ENCODE results near the gene MAP4K3.
A peak's percentile ranks its signal among the peaks of the same experiment; 100 is the strongest.

The MAP4K3 gene

DNA sequence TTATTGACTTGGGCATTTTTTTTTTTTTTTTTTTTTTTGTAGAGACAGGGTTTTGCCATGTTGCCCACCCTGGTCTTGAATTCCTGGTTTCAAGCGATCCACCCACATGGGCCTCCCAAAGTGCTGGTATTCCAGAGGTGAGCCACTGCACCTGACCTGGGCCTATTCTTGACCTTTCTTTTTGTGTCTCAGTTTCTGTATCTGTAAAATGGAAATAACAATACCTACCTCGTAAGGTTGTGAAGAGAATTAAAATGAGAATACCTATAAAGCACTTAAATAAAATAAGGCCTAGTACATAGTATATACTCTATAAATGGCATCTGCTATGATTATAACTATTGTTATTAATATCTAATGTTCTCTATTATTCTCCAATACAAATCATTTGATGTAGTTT lies 15.7 kb downstream of the MAP4K3 start:
- Histone ChIP-seq H3K4me3 (ENCODE audit: low read depth, low read length) (no peak overlapping the region), H3K27ac (ENCODE audit: extremely low read depth, low read depth, low read length) (no peak overlapping the region), H3K4me1 (ENCODE audit: control insufficient read depth, insufficient read depth, low read length) (peaks cover 4% of the 10 kb centered on the region; the same call in 1 of the 2 replicates), H3K36me3 (ENCODE audit: control insufficient read depth in 2 of 2, insufficient read depth in 1 of 2, low read length in 2 of 2) (no peaks in the 10 kb centered on the region), H3K9me3 (ENCODE audit: control insufficient read depth, insufficient read depth, low read depth, low read length) (no peaks in the 10 kb centered on the region)
- CTCF ChIA-PET, result interaction anchor here (0.9 to 1.1 kb wide), 2 partner anchors 24 to 275 kb away, joined by 4 to 5 read pairs; no protein-coding TSS in a partner anchor
- TF ChIP-seq ZNF146 (tag by site-specific recombination; IDR thresholded peaks at IDR 0.05), result no peak
- no peak for TF ChIP-seq ZNF544 (tag by site-specific recombination; IDR thresholded peaks at IDR 0.05)
- no peak for TF ChIP-seq ZNF473 (tag by site-specific recombination; IDR thresholded peaks at IDR 0.05)
- no peak for TF ChIP-seq IKZF3 (tag by site-specific recombination; IDR thresholded peaks at IDR 0.05)
- TF ChIP-seq, protein P1, sequence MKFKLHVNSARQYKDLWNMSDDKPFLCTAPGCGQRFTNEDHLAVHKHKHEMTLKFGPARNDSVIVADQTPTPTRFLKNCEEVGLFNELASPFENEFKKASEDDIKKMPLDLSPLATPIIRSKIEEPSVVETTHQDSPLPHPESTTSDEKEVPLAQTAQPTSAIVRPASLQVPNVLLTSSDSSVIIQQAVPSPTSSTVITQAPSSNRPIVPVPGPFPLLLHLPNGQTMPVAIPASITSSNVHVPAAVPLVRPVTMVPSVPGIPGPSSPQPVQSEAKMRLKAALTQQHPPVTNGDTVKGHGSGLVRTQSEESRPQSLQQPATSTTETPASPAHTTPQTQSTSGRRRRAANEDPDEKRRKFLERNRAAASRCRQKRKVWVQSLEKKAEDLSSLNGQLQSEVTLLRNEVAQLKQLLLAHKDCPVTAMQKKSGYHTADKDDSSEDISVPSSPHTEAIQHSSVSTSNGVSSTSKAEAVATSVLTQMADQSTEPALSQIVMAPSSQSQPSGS (tag by site-specific recombination; IDR thresholded peaks at IDR 0.05; ENCODE audit: low read depth), result no peak
- TF ChIP-seq, protein P2, sequence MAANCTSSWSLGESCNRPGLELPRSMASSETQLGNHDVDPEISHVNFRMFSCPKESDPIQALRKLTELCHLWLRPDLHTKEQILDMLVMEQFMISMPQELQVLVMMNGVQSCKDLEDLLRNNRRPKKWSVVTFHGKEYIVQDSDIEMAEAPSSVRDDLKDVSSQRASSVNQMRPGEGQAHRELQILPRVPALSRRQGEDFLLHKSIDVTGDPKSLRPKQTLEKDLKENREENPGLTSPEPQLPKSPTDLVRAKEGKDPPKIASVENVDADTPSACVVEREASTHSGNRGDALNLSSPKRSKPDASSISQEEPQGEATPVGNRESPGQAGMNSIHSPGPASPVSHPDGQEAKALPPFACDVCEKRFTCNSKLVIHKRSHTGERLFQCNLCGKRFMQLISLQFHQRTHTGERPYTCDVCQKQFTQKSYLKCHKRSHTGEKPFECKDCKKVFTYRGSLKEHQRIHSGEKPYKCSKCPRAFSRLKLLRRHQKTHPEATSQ (tag by site-specific recombination; IDR thresholded peaks at IDR 0.05), result no peak
- no peak for TF ChIP-seq ZNF24 (tag by site-specific recombination; IDR thresholded peaks at IDR 0.05)
- TF ChIP-seq ZNF785 (tag by site-specific recombination; IDR thresholded peaks at IDR 0.05), result no peak
- TF ChIP-seq, protein P3, sequence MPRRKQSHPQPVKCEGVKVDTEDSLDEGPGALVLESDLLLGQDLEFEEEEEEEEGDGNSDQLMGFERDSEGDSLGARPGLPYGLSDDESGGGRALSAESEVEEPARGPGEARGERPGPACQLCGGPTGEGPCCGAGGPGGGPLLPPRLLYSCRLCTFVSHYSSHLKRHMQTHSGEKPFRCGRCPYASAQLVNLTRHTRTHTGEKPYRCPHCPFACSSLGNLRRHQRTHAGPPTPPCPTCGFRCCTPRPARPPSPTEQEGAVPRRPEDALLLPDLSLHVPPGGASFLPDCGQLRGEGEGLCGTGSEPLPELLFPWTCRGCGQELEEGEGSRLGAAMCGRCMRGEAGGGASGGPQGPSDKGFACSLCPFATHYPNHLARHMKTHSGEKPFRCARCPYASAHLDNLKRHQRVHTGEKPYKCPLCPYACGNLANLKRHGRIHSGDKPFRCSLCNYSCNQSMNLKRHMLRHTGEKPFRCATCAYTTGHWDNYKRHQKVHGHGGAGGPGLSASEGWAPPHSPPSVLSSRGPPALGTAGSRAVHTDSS (tag by site-specific recombination; IDR thresholded peaks at IDR 0.05), result no peak
- TF ChIP-seq ZNF670 (tag by site-specific recombination; IDR thresholded peaks at IDR 0.05; ENCODE audit: low read depth), result no peak
- TF ChIP-seq ZNF138 (tag by site-specific recombination; IDR thresholded peaks at IDR 0.05; ENCODE audit: borderline replicate concordance), result no peak
- no peak for TF ChIP-seq KLF1 (tag by site-specific recombination; IDR thresholded peaks at IDR 0.05)
- no peak for TF ChIP-seq ZNF302 (tag by site-specific recombination; IDR thresholded peaks at IDR 0.05; ENCODE audit: low read depth)
- POLR2A ChIA-PET, result no interaction called here

- TF ChIP-seq ZBTB17 (tag by site-specific recombination; IDR thresholded peaks at IDR 0.05), result 0 out of 2 replicates have a peak, but pooled peaks have one; percentile 26
- no peak for TF ChIP-seq GLI4 (tag by site-specific recombination; IDR thresholded peaks at IDR 0.05)
- ChIA-PET POLR2A (no interaction called here), CTCF (interaction anchor here (0.8 kb wide), 1 partner anchor 18 kb away, joined by 3 read pairs; no protein-coding TSS in a partner anchor)
- H3K4me3 ChIP-seq (ENCODE audit: low read depth, low read length), result no peak overlapping the region
- H3K36me3 ChIP-seq (ENCODE audit: control insufficient read depth in 2 of 2, insufficient read depth in 1 of 2, low read length in 2 of 2), result no peaks in the 10 kb centered on the region
- H3K4me1 ChIP-seq (ENCODE audit: control insufficient read depth, insufficient read depth, low read length), result peaks cover 4% of the 10 kb centered on the region; the same call in 1 of the 2 replicates
- no peak overlapping the region for H3K27ac ChIP-seq (ENCODE audit: extremely low read depth, low read depth, low read length)
- no peaks in the 10 kb centered on the region for H3K9me3 ChIP-seq (ENCODE audit: control insufficient read depth, insufficient read depth, low read depth, low read length)
Observed at GRCh38 chr2:39419282-39420223, 17.5 kb downstream of the MAP4K3 start.

GRCh38 chr2:39418491-39418890 lies 18.6 kb downstream of the MAP4K3 start:
- Histone ChIP-seq H3K27ac (ENCODE audit: extremely low read depth, low read depth, low read length) (no peak overlapping the region), H3K4me3 (ENCODE audit: low read depth, low read length) (no peak overlapping the region), H3K4me1 (ENCODE audit: control insufficient read depth, insufficient read depth, low read length) (peaks cover 5% of the 10 kb centered on the region), H3K9me3 (ENCODE audit: control insufficient read depth, insufficient read depth, low read depth, low read length) (no peaks in the 10 kb centered on the region), H3K36me3 (ENCODE audit: control insufficient read depth in 2 of 2, insufficient read depth in 1 of 2, low read length in 2 of 2) (no peaks in the 10 kb centered on the region)
- CTCF ChIA-PET, result interaction anchor here (0.7 kb wide), 1 partner anchor 484 kb away, joined by 3 read pairs; no protein-coding TSS in a partner anchor
- POLR2A ChIA-PET, result no interaction called here
- TF ChIP-seq, protein P3 (tag by site-specific recombination; IDR thresholded peaks at IDR 0.05), result no peak
- no peak for TF ChIP-seq ZNF664 (tag by site-specific recombination; IDR thresholded peaks at IDR 0.05)
- no peak for TF ChIP-seq ZBTB20 (tag by site-specific recombination; IDR thresholded peaks at IDR 0.05)
- no peak for TF ChIP-seq AEBP2 (tag by site-specific recombination; IDR thresholded peaks at IDR 0.05; ENCODE audit: borderline replicate concordance)
- TF ChIP-seq ZNF248 (tag by site-specific recombination; IDR thresholded peaks at IDR 0.05), result no peak
- no peak for TF ChIP-seq ZNF555 (tag by site-specific recombination; conservative IDR thresholded peaks at IDR 0.05)
- TF ChIP-seq, protein P4, sequence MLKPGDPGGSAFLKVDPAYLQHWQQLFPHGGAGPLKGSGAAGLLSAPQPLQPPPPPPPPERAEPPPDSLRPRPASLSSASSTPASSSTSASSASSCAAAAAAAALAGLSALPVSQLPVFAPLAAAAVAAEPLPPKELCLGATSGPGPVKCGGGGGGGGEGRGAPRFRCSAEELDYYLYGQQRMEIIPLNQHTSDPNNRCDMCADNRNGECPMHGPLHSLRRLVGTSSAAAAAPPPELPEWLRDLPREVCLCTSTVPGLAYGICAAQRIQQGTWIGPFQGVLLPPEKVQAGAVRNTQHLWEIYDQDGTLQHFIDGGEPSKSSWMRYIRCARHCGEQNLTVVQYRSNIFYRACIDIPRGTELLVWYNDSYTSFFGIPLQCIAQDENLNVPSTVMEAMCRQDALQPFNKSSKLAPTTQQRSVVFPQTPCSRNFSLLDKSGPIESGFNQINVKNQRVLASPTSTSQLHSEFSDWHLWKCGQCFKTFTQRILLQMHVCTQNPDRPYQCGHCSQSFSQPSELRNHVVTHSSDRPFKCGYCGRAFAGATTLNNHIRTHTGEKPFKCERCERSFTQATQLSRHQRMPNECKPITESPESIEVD (tag by site-specific recombination; IDR thresholded peaks at IDR 0.05), result no peak; the same call in 1 of the 2 replicates
